Heart left ventricle (tissue), 13 donors: ENCODE results near the gene ZNF534.

ENCODE experiments used
- POLR2A ChIP-seq, 2 donors: fragments of 450-650 bp; IDR thresholded peaks; one replicate each; pipeline ENCODE4 v1.6.1; 2017; ENCODE audit warnings: antibody characterized with exemption in 2 of 2, mild to moderate bottlenecking in 2 of 2, moderate library complexity in 2 of 2
- TF ChIP-seq, protein P1 (sequence below), 12 donors: fragments of 200-600 bp; sonication (generic) in 4 of 12; IDR thresholded peaks; one replicate each; pipeline versions ENCODE4 v1.5.0 to v1.8.0; 2018 to 2022; ENCODE audit warnings: antibody characterized with exemption in 12 of 12, mild to moderate bottlenecking in 5 of 12
- donor health status: ischemic (EF 13 %, LVEDD 7.1; RV severe dilation, severe dysfunction).
- donor health status: DM: no; HTN: yes; CAD: no.
- donor health status: DM: no; HTN: no; CAD: no.
- donor health status: ischemic (EF 25% LVEDD 6.9; RV normal size, moderate dysfunction).
- donor health status: ischemic (EF 25% LVEDD 5.7; RV mildly dilated, moderate dysfunction).
- donor health status: ischemic (EF 35%, LVEDD 5.7; RV mildly dilated, moderate dysfunction).
- donor health status: nonischemic (EF 11% LVEDD 7.7; RV severe dilation, severe dysfunction).
- donor health status: DM: yes; HTN: yes; CAD: no.
- donor health status: PGD.
- donor health status: ischemic (EF 29% LVEDD 5.4; RV normal size, mild dysfunction).
- donor health status: nonischemic (EF 23%, LVEDD 6.1; RV moderate dilation, normal function).

DNA sequence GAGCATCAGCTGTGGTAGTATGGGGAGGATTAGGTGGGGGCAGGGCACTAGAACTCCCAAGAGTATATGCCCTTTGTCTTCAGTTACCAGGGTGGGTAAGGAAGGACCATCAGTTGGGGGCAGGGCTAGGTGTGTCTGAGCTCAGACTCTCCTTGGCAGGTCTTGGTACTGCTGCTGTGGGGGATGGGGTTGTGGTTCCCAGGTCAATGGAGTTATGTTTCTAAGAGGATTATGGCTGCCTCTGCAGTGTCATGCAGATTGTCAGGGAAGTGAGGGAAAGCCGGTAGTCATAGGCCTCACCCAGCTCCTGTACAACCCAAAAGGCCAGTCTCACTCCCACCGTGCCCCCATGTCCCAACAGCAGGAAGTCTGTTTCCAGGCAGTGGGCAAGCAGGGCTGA is 15.6 kb downstream of the ZNF534 start:
- TF ChIP-seq, protein P1, sequence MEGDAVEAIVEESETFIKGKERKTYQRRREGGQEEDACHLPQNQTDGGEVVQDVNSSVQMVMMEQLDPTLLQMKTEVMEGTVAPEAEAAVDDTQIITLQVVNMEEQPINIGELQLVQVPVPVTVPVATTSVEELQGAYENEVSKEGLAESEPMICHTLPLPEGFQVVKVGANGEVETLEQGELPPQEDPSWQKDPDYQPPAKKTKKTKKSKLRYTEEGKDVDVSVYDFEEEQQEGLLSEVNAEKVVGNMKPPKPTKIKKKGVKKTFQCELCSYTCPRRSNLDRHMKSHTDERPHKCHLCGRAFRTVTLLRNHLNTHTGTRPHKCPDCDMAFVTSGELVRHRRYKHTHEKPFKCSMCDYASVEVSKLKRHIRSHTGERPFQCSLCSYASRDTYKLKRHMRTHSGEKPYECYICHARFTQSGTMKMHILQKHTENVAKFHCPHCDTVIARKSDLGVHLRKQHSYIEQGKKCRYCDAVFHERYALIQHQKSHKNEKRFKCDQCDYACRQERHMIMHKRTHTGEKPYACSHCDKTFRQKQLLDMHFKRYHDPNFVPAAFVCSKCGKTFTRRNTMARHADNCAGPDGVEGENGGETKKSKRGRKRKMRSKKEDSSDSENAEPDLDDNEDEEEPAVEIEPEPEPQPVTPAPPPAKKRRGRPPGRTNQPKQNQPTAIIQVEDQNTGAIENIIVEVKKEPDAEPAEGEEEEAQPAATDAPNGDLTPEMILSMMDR (IDR thresholded peaks at IDR 0.05), result no peak
- no peak for TF ChIP-seq POLR2A (IDR thresholded peaks at IDR 0.05)
